Measurements from ENCODE around the gene TLCD5. TPM values are rescaled to one million over a fixed set of nuclear protein-coding genes. Genes with fewer than 3 reads are reported as not detected.

The TLCD5 gene
- total and polyA plus RNA-seq, 5 donors from 2014 or later: 0.21 to 0.46 (median 0.35) TPM; not detected in 1

DNA sequence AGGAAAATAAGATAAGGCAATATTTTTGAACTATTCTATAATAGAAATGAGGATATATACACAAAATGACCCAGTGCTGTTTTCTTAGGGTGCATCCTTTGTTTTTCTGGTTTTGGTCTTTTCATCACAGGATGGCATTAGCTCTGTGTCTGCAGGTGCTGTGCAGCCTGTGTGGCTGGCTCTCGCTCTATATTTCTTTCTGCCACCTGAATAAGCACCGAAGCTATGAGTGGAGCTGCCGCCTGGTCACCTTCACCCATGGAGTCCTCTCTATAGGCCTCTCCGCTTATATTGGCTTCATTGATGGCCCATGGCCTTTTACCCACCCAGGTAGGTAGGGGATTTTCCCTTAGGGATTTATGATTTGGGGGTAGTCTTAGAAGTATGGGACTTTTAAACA is 2.2 kb downstream of the TLCD5 start:
- Mint-ChIP-seq H3K27ac (no peak overlapping the region), H3K4me1 (peaks cover 13 to 24% (median 17%) of the 10 kb centered on the region in 4 donors), H3K9me3 (no peaks in the 10 kb centered on the region), H3K36me3 (no peaks in the 10 kb centered on the region), H3K27me3 (peaks cover 52% of the 10 kb centered on the region), H3K4me3 (peak overlapping the region in 1 of 4 donors; percentile 43)
- ATAC-seq (ENCODE audit: low read depth in 2 of 2): no peak
- H3K4me3 ChIP-seq (ENCODE audit: low read depth, low read length): no peak overlapping the region
- no peaks in the 10 kb centered on the region for H3K9me3 ChIP-seq (ENCODE audit: control insufficient read depth in 2 of 2, low read length in 2 of 2)
- no peaks in the 10 kb centered on the region for H3K36me3 ChIP-seq (ENCODE audit: control insufficient read depth, insufficient read depth, low read length)
- H3K4me1 ChIP-seq (ENCODE audit: control insufficient read depth, insufficient read depth, low read length, poor library complexity, severe bottlenecking): peaks cover 26% of the 10 kb centered on the region
- no peak overlapping the region for H3K27ac ChIP-seq (ENCODE audit: insufficient read depth, low read length, poor library complexity, severe bottlenecking)
- no peak for DNase-seq
- H3K27me3 ChIP-seq (ENCODE audit: control insufficient read depth, insufficient read depth, low read length): peaks cover 17% of the 10 kb centered on the region

DNA sequence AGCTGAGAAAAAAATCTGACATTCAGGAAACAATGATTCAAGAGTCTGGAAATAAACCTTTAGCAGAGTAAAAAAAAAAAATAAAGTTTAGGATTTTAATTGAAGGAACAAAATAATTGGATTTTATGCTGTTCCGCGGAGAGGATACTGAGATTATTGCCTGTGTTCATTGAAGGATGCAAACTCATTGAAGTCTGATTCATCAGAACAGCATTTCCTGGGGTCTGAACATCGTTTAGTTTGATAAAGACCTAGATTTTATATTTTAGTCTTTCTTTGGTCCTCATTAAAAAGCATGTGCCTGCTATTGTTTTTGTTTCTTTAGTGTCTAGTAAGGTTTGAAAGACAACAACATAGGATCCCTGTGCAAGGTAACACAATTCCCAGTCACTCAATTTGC is 4.5 kb downstream of the TLCD5 start:
- DNase-seq (no peak), ATAC-seq (ENCODE audit: low read depth in 2 of 2) (no peak)
- Histone ChIP-seq H3K9me3 (ENCODE audit: control insufficient read depth in 2 of 2, low read length in 2 of 2) (no peaks in the 10 kb centered on the region), H3K4me3 (ENCODE audit: low read depth, low read length) (no peak overlapping the region), H3K27me3 (ENCODE audit: control insufficient read depth, insufficient read depth, low read length) (peaks cover 5% of the 10 kb centered on the region), H3K4me1 (ENCODE audit: control insufficient read depth, insufficient read depth, low read length, poor library complexity, severe bottlenecking) (peaks cover 26% of the 10 kb centered on the region), H3K36me3 (ENCODE audit: control insufficient read depth, insufficient read depth, low read length) (no peaks in the 10 kb centered on the region), H3K27ac (ENCODE audit: insufficient read depth, low read length, poor library complexity, severe bottlenecking) (no peak overlapping the region)
- H3K27me3 Mint-ChIP-seq: peaks cover 32% of the 10 kb centered on the region
- no peak overlapping the region for H3K4me3 Mint-ChIP-seq
- H3K36me3 Mint-ChIP-seq: no peaks in the 10 kb centered on the region
- H3K4me1 Mint-ChIP-seq: peaks cover 13 to 23% (median 18%) of the 10 kb centered on the region in 4 donors
- H3K27ac Mint-ChIP-seq: no peak overlapping the region
- no peaks in the 10 kb centered on the region for H3K9me3 Mint-ChIP-seq

DNA sequence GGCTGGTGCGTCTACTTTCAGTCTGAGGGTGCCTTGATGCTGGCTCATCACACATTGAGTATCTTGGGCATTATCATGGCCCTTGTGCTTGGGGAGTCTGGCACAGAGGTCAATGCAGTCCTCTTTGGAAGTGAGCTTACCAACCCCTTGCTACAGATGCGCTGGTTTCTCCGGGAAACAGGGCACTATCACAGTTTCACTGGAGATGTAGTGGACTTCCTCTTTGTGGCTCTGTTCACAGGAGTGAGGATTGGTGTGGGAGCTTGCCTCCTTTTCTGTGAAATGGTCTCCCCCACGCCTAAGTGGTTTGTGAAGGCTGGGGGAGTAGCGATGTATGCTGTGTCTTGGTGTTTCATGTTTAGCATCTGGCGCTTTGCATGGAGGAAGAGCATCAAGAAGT is 4.9 kb downstream of the TLCD5 start:
- Mint-ChIP-seq H3K9me3 (no peaks in the 10 kb centered on the region), H3K4me1 (peaks cover 14 to 23% (median 19%) of the 10 kb centered on the region in 4 donors), H3K4me3 (no peak overlapping the region), H3K27ac (no peak overlapping the region), H3K36me3 (no peaks in the 10 kb centered on the region), H3K27me3 (peaks cover 28% of the 10 kb centered on the region)
- no peak for ATAC-seq (ENCODE audit: low read depth in 2 of 2)
- Histone ChIP-seq H3K36me3 (ENCODE audit: control insufficient read depth, insufficient read depth, low read length) (no peaks in the 10 kb centered on the region), H3K27me3 (ENCODE audit: control insufficient read depth, insufficient read depth, low read length) (peaks cover 2% of the 10 kb centered on the region), H3K4me1 (ENCODE audit: control insufficient read depth, insufficient read depth, low read length, poor library complexity, severe bottlenecking) (peaks cover 24% of the 10 kb centered on the region), H3K4me3 (ENCODE audit: low read depth, low read length) (no peak overlapping the region), H3K27ac (ENCODE audit: insufficient read depth, low read length, poor library complexity, severe bottlenecking) (no peak overlapping the region), H3K9me3 (ENCODE audit: control insufficient read depth in 2 of 2, low read length in 2 of 2) (no peaks in the 10 kb centered on the region)
- no peak for DNase-seq

DNA sequence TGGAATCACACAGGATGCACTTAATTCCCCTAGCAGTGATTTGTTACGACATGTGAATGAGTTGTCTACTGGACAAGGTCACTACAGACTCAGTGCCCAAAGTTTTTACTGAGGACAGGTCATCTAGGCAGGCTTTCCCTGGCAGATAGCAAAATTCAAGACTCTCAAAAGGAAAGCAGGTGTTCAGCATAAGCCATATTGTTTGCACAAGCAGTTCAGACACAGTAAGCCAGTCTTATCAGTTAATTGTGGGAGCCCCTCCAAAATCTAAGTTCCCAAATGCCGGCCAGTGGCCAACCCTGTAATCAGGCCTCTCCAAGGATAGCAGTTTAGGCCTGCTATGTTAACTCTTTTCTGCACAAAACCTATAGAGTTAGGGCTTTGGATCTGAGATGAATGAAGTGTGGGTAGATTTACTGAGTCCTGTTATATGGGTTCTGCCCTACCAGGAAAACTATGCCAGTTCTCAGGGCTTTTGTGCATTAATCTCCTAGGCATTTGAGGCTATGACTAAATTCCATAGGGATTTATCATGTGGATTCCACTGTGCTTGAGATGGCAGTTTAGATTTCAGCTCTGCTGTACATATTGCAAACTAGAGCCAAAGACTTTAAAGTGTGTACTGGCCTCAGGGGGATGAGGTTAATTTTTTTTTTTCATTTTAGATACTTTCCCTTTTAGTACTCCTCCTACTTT is 6.3 kb downstream of the TLCD5 start:
- Mint-ChIP-seq H3K4me1 (peaks cover 10 to 19% (median 14%) of the 10 kb centered on the region in 4 donors), H3K4me3 (no peak overlapping the region), H3K9me3 (no peaks in the 10 kb centered on the region), H3K27me3 (peaks cover 19% of the 10 kb centered on the region), H3K36me3 (no peaks in the 10 kb centered on the region), H3K27ac (no peak overlapping the region)
- no peak overlapping the region for H3K27ac ChIP-seq (ENCODE audit: insufficient read depth, low read length, poor library complexity, severe bottlenecking)
- peaks cover 16% of the 10 kb centered on the region for H3K4me1 ChIP-seq (ENCODE audit: control insufficient read depth, insufficient read depth, low read length, poor library complexity, severe bottlenecking)
- H3K27me3 ChIP-seq (ENCODE audit: control insufficient read depth, insufficient read depth, low read length): peaks cover 2% of the 10 kb centered on the region
- ATAC-seq (ENCODE audit: low read depth in 2 of 2) (no peak), DNase-seq (no peak)
- H3K4me3 ChIP-seq (ENCODE audit: low read depth, low read length): no peak overlapping the region
- H3K9me3 ChIP-seq (ENCODE audit: control insufficient read depth in 2 of 2, low read length in 2 of 2): no peaks in the 10 kb centered on the region
- H3K36me3 ChIP-seq (ENCODE audit: control insufficient read depth, insufficient read depth, low read length): no peaks in the 10 kb centered on the region

DNA sequence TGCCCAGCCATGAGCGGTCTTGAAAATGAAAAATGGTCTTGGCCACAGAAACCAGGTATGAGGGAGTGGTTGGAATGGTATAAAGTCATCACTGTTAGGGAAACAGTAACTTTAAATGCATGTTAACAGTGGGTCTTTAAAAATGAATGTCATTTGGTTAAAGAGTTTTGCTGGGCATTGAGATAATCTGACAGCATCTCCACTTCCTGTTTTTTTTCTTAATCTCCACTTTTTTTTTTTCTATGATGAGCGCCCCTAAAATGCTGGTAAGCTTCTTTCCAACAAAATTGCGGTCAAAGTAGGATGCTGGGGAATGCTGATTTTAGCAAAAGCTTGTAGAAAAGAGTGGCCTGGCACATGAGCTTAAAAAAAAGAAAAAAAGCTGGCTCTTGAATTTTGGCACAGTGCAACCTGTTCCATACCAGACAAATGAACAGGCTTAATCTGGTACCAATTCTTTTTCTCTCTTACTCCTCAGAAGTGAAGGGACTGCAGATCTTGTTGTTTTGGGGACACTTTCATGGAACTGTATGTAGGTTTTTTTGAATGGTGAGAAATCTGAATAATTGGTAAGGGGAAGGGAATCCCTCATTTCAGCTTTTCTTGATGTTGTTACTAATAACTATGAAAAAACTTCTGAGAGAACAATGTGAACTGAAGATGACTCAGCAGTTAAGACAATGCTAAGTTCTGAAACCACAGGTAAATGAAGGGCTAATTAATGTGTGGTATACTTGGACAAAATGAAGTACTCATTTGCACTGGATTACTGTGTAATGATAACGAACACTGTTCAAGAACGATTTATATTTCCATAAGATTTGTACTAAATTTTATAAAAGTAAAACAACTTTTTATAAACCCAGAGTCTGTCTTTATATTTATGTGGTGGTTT is 8.0 kb downstream of the TLCD5 start:
- H3K27me3 ChIP-seq (ENCODE audit: control insufficient read depth, insufficient read depth, low read length): peaks cover 10% of the 10 kb centered on the region
- Mint-ChIP-seq H3K9me3 (peaks cover 0 to 1% (median 0%) of the 10 kb centered on the region in 7 donors), H3K4me1 (peaks cover 15 to 19% (median 17%) of the 10 kb centered on the region in 4 donors), H3K36me3 (no peaks in the 10 kb centered on the region), H3K4me3 (no peak overlapping the region), H3K27ac (no peak overlapping the region), H3K27me3 (peaks cover 16% of the 10 kb centered on the region)
- no peak for ATAC-seq (ENCODE audit: low read depth in 2 of 2)
- no peak overlapping the region for H3K4me3 ChIP-seq (ENCODE audit: low read depth, low read length)
- H3K36me3 ChIP-seq (ENCODE audit: control insufficient read depth, insufficient read depth, low read length): no peaks in the 10 kb centered on the region
- no peak for DNase-seq
- H3K27ac ChIP-seq (ENCODE audit: insufficient read depth, low read length, poor library complexity, severe bottlenecking): no peak overlapping the region
- peaks cover 25% of the 10 kb centered on the region for H3K4me1 ChIP-seq (ENCODE audit: control insufficient read depth, insufficient read depth, low read length, poor library complexity, severe bottlenecking)
- no peaks in the 10 kb centered on the region for H3K9me3 ChIP-seq (ENCODE audit: control insufficient read depth in 2 of 2, low read length in 2 of 2)

DNA sequence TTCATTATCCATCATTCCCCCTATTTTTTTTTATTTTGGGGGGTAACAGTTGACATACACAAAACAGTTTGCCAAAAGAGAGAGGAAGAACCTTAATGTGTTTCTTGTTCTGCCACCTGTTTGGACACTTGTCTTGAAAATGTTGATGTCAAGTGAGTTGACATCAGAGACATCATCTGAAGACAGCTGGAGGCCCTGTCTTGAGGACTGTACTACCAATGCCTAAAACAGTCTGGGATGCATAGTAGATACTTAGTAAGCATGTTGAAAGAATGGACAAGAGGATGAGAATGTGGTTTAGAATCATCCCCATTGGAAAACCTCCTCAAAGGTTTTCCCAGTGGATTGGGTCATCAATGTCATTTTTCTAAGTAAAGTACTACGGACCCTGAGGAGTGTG is 8.7 kb downstream of the TLCD5 start:
- H3K4me3 ChIP-seq (ENCODE audit: low read depth, low read length): no peak overlapping the region
- Mint-ChIP-seq H3K4me1 (peaks cover 15 to 22% (median 20%) of the 10 kb centered on the region in 4 donors), H3K27ac (no peak overlapping the region), H3K4me3 (no peak overlapping the region), H3K9me3 (peaks cover 0 to 3% (median 0%) of the 10 kb centered on the region in 7 donors), H3K36me3 (no peaks in the 10 kb centered on the region), H3K27me3 (peaks cover 14% of the 10 kb centered on the region)
- H3K9me3 ChIP-seq (ENCODE audit: control insufficient read depth in 2 of 2, low read length in 2 of 2): no peaks in the 10 kb centered on the region
- no peak for DNase-seq
- peaks cover 8% of the 10 kb centered on the region for H3K27me3 ChIP-seq (ENCODE audit: control insufficient read depth, insufficient read depth, low read length)
- H3K27ac ChIP-seq (ENCODE audit: insufficient read depth, low read length, poor library complexity, severe bottlenecking): no peak overlapping the region
- no peak for ATAC-seq (ENCODE audit: low read depth in 2 of 2)
- peaks cover 32% of the 10 kb centered on the region for H3K4me1 ChIP-seq (ENCODE audit: control insufficient read depth, insufficient read depth, low read length, poor library complexity, severe bottlenecking)
- no peaks in the 10 kb centered on the region for H3K36me3 ChIP-seq (ENCODE audit: control insufficient read depth, insufficient read depth, low read length)

DNA sequence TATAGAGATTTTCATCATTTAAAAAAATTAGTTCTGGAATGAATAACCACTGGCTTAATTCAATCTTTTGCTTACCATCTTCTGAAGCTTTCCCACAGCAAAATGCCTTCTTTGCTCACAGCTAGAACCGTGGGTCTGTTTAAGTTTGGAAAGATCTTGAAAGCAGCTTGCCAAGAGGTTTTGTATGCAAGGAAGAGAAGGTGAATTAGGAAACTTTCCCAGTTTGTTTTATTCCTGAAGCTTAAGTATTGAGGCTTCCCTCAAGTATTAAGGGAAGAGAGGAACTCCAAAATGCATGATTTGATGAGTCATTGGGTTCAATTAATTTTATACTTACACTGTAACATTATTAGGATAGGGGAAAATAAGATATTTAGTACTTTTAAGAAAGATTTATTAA is 9.2 kb downstream of the TLCD5 start:
- peak overlapping the region in 1 of 4 donors; percentile 83 for H3K4me3 Mint-ChIP-seq
- no peaks in the 10 kb centered on the region for H3K36me3 Mint-ChIP-seq
- ATAC-seq (ENCODE audit: low read depth in 2 of 2): no peak
- Histone ChIP-seq H3K9me3 (ENCODE audit: control insufficient read depth in 2 of 2, low read length in 2 of 2) (no peaks in the 10 kb centered on the region), H3K4me3 (ENCODE audit: low read depth, low read length) (no peak overlapping the region), H3K36me3 (ENCODE audit: control insufficient read depth, insufficient read depth, low read length) (no peaks in the 10 kb centered on the region), H3K27ac (ENCODE audit: insufficient read depth, low read length, poor library complexity, severe bottlenecking) (no peak overlapping the region), H3K4me1 (ENCODE audit: control insufficient read depth, insufficient read depth, low read length, poor library complexity, severe bottlenecking) (peaks cover 34% of the 10 kb centered on the region), H3K27me3 (ENCODE audit: control insufficient read depth, insufficient read depth, low read length) (peaks cover 10% of the 10 kb centered on the region)
- peaks cover 0 to 3% (median 0%) of the 10 kb centered on the region in 7 donors for H3K9me3 Mint-ChIP-seq
- DNase-seq: no peak
- H3K27ac Mint-ChIP-seq: no peak overlapping the region
- H3K27me3 Mint-ChIP-seq: peaks cover 14% of the 10 kb centered on the region
- H3K4me1 Mint-ChIP-seq: peaks cover 18 to 26% (median 21%) of the 10 kb centered on the region in 4 donors

Measured in CD4-positive, CD25-positive, alpha-beta regulatory T cell (primary cell).